ENCODE results near the gene MINDY1.

MINDY1 gene

DNA sequence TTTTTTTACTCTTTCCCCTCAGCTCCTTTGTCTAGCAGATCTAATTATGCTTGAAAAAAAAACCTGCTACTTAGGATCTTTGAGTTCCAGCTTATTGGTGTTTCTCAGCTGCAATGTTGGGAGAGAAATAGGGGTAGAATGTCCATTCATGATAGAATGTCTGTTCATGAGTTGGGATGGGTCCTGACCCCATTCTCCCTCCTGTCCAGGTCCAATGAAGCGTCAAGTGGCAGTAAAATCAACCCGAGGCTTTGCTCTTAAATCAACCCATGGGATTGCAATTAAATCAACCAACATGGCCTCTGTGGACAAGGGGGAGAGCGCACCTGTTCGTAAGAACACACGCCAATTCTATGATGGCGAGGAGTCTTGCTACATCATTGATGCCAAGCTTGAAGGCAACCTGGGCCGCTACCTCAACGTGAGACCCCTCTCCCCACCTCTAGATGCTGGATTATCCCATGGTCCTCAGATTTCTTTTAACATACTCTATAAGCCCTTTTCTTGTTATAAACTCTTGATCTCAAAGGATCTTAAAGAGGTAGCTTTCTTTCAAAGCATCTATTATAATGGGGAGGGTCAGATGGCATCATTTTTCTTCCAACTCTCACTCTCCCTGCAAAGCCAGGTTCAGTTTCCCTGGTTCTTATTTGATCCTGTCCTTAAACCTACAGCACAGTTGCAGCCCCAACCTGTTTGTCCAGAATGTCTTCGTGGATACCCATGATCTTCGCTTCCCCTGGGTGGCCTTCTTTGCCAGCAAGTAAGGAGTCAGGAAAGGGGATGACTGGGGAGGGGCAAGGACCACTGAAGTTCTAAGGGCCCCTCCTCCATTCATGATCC is 43.2 kb downstream of the MINDY1 start:
- Histone ChIP-seq H3K36me3 (ENCODE audit: control insufficient read depth, low read length) (peaks cover 93% of the 10 kb centered on the region), H3K9me2 (replicated peaks; ENCODE audit: control insufficient read depth, low read length) (no peaks in the 10 kb centered on the region), H4K20me1 (ENCODE audit: control insufficient read depth, insufficient read depth, low read depth, low read length) (no peaks in the 10 kb centered on the region)

DNA sequence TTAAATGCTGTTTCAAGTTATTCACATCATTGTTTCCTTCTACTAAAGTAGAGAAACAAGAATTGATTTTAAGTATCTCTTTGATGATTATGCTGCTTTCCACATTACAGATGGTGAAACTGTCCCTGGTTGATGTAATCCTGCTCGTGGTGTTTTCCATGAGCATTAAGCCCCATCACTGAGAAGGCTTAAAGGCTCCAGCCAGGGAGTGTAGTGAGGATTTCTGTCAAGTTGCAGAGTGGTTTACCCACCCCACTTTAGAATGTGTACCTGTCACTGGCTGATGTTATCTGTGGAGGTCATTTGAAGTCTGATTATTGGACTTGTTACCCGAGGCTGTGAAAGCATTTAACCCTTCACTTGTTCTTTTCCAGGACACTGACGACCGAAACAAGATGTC is 44.9 kb downstream of the MINDY1 start:
- Histone ChIP-seq H3K4me2 (ENCODE audit: low read length) (no peak overlapping the region), H3K36me3 (ENCODE audit: control insufficient read depth, low read length) (peaks cover 82% of the 10 kb centered on the region), H3K9me3 (ENCODE audit: control insufficient read depth, insufficient read depth, low read length) (no peaks in the 10 kb centered on the region), H3K4me1 (ENCODE audit: control insufficient read depth, low read length) (no peaks in the 10 kb centered on the region), H3F3A (ENCODE audit: control insufficient read depth, insufficient read depth) (peaks cover 18% of the 10 kb centered on the region), H3K79me2 (ENCODE audit: control insufficient read depth, low read length) (no peaks in the 10 kb centered on the region), H3K4me3 (ENCODE audit: low read length) (no peak overlapping the region), H4K20me1 (ENCODE audit: control insufficient read depth, insufficient read depth, low read depth, low read length) (no peaks in the 10 kb centered on the region), H3K9me2 (replicated peaks; ENCODE audit: control insufficient read depth, low read length) (no peaks in the 10 kb centered on the region), H3K27me3 (ENCODE audit: control insufficient read depth, low read length) (no peaks in the 10 kb centered on the region), H3K27ac (ENCODE audit: low read depth, low read length) (no peak overlapping the region)
- TF ChIP-seq EZH2phosphoT487 (IDR thresholded peaks at IDR 0.05; ENCODE audit: borderline replicate concordance, low read length), result no peak
- TF ChIP-seq, protein P1, sequence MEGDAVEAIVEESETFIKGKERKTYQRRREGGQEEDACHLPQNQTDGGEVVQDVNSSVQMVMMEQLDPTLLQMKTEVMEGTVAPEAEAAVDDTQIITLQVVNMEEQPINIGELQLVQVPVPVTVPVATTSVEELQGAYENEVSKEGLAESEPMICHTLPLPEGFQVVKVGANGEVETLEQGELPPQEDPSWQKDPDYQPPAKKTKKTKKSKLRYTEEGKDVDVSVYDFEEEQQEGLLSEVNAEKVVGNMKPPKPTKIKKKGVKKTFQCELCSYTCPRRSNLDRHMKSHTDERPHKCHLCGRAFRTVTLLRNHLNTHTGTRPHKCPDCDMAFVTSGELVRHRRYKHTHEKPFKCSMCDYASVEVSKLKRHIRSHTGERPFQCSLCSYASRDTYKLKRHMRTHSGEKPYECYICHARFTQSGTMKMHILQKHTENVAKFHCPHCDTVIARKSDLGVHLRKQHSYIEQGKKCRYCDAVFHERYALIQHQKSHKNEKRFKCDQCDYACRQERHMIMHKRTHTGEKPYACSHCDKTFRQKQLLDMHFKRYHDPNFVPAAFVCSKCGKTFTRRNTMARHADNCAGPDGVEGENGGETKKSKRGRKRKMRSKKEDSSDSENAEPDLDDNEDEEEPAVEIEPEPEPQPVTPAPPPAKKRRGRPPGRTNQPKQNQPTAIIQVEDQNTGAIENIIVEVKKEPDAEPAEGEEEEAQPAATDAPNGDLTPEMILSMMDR (IDR thresholded peaks at IDR 0.05; ENCODE audit: low read depth, low read length, poor library complexity, severe bottlenecking), result no peak

More for the DNA sequence above, 43.2 kb downstream of the MINDY1 start:
- no peaks in the 10 kb centered on the region for H3K9me3 ChIP-seq (ENCODE audit: control insufficient read depth, insufficient read depth, low read length)
- H3K27ac ChIP-seq (ENCODE audit: low read depth, low read length), result no peak overlapping the region
- H3K79me2 ChIP-seq (ENCODE audit: control insufficient read depth, low read length), result peaks cover 2% of the 10 kb centered on the region
- H3K4me2 ChIP-seq (ENCODE audit: low read length), result no peak overlapping the region
- no peak overlapping the region for H3K4me3 ChIP-seq (ENCODE audit: low read length)
- H3K4me1 ChIP-seq (ENCODE audit: control insufficient read depth, low read length), result no peaks in the 10 kb centered on the region
- H3F3A ChIP-seq (ENCODE audit: control insufficient read depth, insufficient read depth), result peaks cover 17% of the 10 kb centered on the region
- H3K27me3 ChIP-seq (ENCODE audit: control insufficient read depth, low read length), result no peaks in the 10 kb centered on the region
- TF ChIP-seq, protein P1 (IDR thresholded peaks at IDR 0.05; ENCODE audit: low read depth, low read length, poor library complexity, severe bottlenecking), result no peak
- no peak for TF ChIP-seq EZH2phosphoT487 (IDR thresholded peaks at IDR 0.05; ENCODE audit: borderline replicate concordance, low read length)

DNA sequence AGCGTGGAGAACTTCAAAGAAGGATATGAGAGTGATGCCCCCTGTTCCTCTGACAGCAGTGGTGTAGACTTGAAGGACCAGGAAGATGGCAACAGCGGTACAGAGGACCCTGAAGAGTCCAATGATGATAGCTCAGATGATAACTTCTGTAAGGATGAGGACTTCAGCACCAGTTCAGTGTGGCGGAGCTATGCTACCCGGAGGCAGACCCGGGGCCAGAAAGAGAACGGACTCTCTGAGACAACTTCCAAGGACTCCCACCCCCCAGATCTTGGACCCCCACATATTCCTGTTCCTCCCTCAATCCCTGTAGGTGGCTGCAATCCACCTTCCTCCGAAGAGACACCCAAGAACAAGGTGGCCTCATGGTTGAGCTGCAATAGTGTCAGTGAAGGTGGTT is 46.1 kb downstream of the MINDY1 start:
- Histone ChIP-seq H3K4me3 (ENCODE audit: low read length) (no peak overlapping the region), H3K36me3 (ENCODE audit: control insufficient read depth, low read length) (peaks cover 79% of the 10 kb centered on the region), H3K27me3 (ENCODE audit: control insufficient read depth, low read length) (no peaks in the 10 kb centered on the region), H3K9me3 (ENCODE audit: control insufficient read depth, insufficient read depth, low read length) (no peaks in the 10 kb centered on the region), H3K9me2 (replicated peaks; ENCODE audit: control insufficient read depth, low read length) (no peaks in the 10 kb centered on the region), H3K4me2 (ENCODE audit: low read length) (no peak overlapping the region), H3K4me1 (ENCODE audit: control insufficient read depth, low read length) (no peaks in the 10 kb centered on the region), H4K20me1 (ENCODE audit: control insufficient read depth, insufficient read depth, low read depth, low read length) (no peaks in the 10 kb centered on the region), H3K27ac (ENCODE audit: low read depth, low read length) (no peak overlapping the region), H3K79me2 (ENCODE audit: control insufficient read depth, low read length) (no peaks in the 10 kb centered on the region), H3F3A (ENCODE audit: control insufficient read depth, insufficient read depth) (peaks cover 14% of the 10 kb centered on the region)
- no peak for TF ChIP-seq EZH2phosphoT487 (IDR thresholded peaks at IDR 0.05; ENCODE audit: borderline replicate concordance, low read length)
- TF ChIP-seq, protein P1 (IDR thresholded peaks at IDR 0.05; ENCODE audit: low read depth, low read length, poor library complexity, severe bottlenecking), result no peak

Measured in DOHH2 (cell line).